ENCODE data around the gene CLIP4. TPM values are rescaled to one million over a fixed set of nuclear protein-coding genes. Genes with fewer than 3 reads are reported as not detected.

CLIP4 gene
- total RNA-seq, 1 donor from 2014 or later: 61.1 TPM

DNA sequence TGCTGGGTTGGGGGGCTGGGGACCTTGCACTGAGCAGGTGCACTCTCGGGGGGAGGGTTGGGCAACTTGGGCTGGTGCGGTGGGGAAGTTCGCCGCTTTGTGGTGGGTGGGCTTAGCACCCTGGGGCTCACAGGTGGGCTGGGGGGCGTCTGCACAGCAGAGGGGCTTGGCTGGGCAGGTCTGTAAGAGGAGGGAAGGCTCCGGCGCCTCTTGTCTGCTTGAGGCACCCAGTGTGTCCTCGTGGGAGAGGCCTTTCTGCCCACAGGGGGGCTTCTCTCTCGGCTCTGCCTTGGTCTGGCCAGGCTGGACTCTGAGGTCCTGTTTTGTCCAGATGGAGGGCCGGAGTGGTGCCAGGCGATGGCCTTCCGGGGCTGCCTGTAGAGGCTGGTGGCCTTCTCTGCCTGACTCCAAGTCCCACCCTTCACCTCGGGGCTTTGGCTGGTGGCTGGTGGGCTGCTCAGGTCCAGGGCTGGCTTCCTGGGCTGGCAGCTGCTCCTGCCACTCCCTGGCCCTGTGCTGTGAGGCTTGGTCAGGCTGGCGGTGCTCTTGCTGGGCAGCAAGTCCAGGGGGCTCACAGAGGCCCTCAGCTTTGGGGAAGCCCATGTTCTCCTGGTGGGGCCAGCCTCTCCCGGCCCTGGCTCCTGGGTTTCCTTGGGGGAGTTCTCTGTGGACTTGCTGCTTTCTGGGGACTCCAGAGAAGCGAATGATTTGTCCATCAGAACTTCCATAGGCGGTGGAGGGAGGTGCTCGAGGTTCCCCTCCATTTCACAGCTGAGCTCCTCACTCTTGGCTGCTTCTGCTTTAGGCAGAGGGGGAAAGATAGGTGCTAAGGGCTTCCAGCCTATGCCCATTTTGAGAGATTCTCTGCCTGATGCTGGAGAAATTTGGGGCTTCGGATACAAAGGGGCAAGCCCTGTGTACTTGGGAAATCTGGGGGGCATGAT is 43.9 kb upstream of the CLIP4 start:
- H3K9me3 ChIP-seq: no peaks in the 10 kb centered on the region
- H3K27me3 ChIP-seq: no peaks in the 10 kb centered on the region
- TF ChIP-seq, protein P1, sequence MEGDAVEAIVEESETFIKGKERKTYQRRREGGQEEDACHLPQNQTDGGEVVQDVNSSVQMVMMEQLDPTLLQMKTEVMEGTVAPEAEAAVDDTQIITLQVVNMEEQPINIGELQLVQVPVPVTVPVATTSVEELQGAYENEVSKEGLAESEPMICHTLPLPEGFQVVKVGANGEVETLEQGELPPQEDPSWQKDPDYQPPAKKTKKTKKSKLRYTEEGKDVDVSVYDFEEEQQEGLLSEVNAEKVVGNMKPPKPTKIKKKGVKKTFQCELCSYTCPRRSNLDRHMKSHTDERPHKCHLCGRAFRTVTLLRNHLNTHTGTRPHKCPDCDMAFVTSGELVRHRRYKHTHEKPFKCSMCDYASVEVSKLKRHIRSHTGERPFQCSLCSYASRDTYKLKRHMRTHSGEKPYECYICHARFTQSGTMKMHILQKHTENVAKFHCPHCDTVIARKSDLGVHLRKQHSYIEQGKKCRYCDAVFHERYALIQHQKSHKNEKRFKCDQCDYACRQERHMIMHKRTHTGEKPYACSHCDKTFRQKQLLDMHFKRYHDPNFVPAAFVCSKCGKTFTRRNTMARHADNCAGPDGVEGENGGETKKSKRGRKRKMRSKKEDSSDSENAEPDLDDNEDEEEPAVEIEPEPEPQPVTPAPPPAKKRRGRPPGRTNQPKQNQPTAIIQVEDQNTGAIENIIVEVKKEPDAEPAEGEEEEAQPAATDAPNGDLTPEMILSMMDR (IDR thresholded peaks at IDR 0.05): no peak
- H3K4me1 ChIP-seq: peaks cover under 1% of the 10 kb centered on the region
- DNase-seq (no peak), ATAC-seq (no peak)
- H3K4me3 ChIP-seq: no peak overlapping the region
- H3K36me3 ChIP-seq: no peaks in the 10 kb centered on the region
- no peak overlapping the region for H3K27ac ChIP-seq
- intact Hi-C loops (cut with DNase I): no loop called here

- intact Hi-C loops (cut with DNase I): no loop called here
These were observed 43.0 kb upstream of the CLIP4 start for GRCh38 chr2:29072251-29072650.

GRCh38 chr2:29072971-29073725 is 42.1 kb upstream of the CLIP4 start:
- DNase-seq (no peak), ATAC-seq (no peak)
- intact Hi-C loops (cut with DNase I): no loop called here
- Histone ChIP-seq H3K27ac (no peak overlapping the region), H3K4me1 (no peaks in the 10 kb centered on the region), H3K27me3 (no peaks in the 10 kb centered on the region), H3K4me3 (no peak overlapping the region), H3K9me3 (no peaks in the 10 kb centered on the region), H3K36me3 (no peaks in the 10 kb centered on the region)
- TF ChIP-seq, protein P1 (IDR thresholded peaks at IDR 0.05): no peak

More at GRCh38 chr2:29072251-29072650, 43.0 kb upstream of the CLIP4 start:
- no peaks in the 10 kb centered on the region for H3K27me3 ChIP-seq
- no peak for DNase-seq
- TF ChIP-seq, protein P1 (IDR thresholded peaks at IDR 0.05): no peak
- no peak for ATAC-seq
- no peaks in the 10 kb centered on the region for H3K36me3 ChIP-seq
- H3K4me3 ChIP-seq: no peak overlapping the region
- H3K27ac ChIP-seq: no peak overlapping the region
- no peaks in the 10 kb centered on the region for H3K9me3 ChIP-seq
- H3K4me1 ChIP-seq: no peaks in the 10 kb centered on the region

- Histone ChIP-seq H3K9me3 (no peaks in the 10 kb centered on the region), H3K36me3 (no peaks in the 10 kb centered on the region), H3K4me1 (no peaks in the 10 kb centered on the region), H3K4me3 (no peak overlapping the region), H3K27me3 (no peaks in the 10 kb centered on the region), H3K27ac (no peak overlapping the region)
- TF ChIP-seq, protein P1 (IDR thresholded peaks at IDR 0.05): no peak
- ATAC-seq (peak; percentile 66), DNase-seq (no peak)
- intact Hi-C loops (cut with DNase I): no loop called here
These were observed 41.3 kb upstream of the CLIP4 start for GRCh38 chr2:29073933-29074332.

- intact Hi-C loops (cut with DNase I): no loop called here
- Histone ChIP-seq H3K27ac (no peak within 1 kb of the TSS), H3K36me3 (no peaks in the 10 kb centered on the region), H3K4me1 (no peaks in the 10 kb centered on the region), H3K4me3 (no peak within 1 kb of the TSS), H3K27me3 (no peaks in the 10 kb centered on the region), H3K9me3 (no peaks in the 10 kb centered on the region)
- DNase-seq: no peak
- ATAC-seq: no peak
- TF ChIP-seq, protein P1 (IDR thresholded peaks at IDR 0.05): no peak
These were observed 40.8 kb upstream of the CLIP4 start, which contains the start of gene PCARE for GRCh38 chr2:29074411-29074810. TSS of gene PCARE (minus strand) at chr2:29074523. CDS start at chr2:29074261, 262 bp downstream.
